NCI-H1930 (cell line): ENCODE results near the gene VPS54.

ENCODE experiments used
- DNase-seq, 2 experiments: peaks; one replicate each; lab custom pipeline; 2025; lab: John Stamatoyannopoulos, UW

The VPS54 gene

GRCh38 chr2:63926815-63927214, 92.4 kb downstream of the VPS54 start:
- DNase-seq: no peak

- no peak for DNase-seq
These were observed 104.9 kb downstream of the VPS54 start for GRCh38 chr2:63914311-63914710.

GRCh38 chr2:63903003-63903402, 116.2 kb downstream of the VPS54 start:
- DNase-seq: no peak

GRCh38 chr2:63902149-63902548, 117.1 kb downstream of the VPS54 start:
- DNase-seq: no peak

GRCh38 chr2:63899639-63900038, 119.6 kb downstream of the VPS54 start:
- no peak for DNase-seq

GRCh38 chr2:63898839-63899238, 120.4 kb downstream of the VPS54 start:
- DNase-seq: no peak

GRCh38 chr2:63894167-63894566, 125.1 kb downstream of the VPS54 start:
- DNase-seq: no peak

GRCh38 chr2:63893163-63893562, 126.1 kb downstream of the VPS54 start:
- no peak for DNase-seq

GRCh38 chr2:63891488-63892030, 127.7 kb downstream of the VPS54 start:
- DNase-seq: no peak

- DNase-seq: no peak
These were observed 128.6 kb downstream of the VPS54 start for GRCh38 chr2:63890678-63891077.

- peak; percentile 11 to 24 for DNase-seq
These were observed 130.5 kb downstream of the VPS54 start for GRCh38 chr2:63888490-63889402.

GRCh38 chr2:63888053-63888452, 131.2 kb downstream of the VPS54 start:
- no peak for DNase-seq

- DNase-seq: no peak
These were observed 132.8 kb downstream of the VPS54 start for GRCh38 chr2:63886445-63886844.

- DNase-seq: no peak
These were observed 136.7 kb downstream of the VPS54 start for GRCh38 chr2:63882395-63883105.

GRCh38 chr2:63881205-63881604, 138.0 kb downstream of the VPS54 start:
- DNase-seq: no peak

GRCh38 chr2:63880625-63881024, 138.6 kb downstream of the VPS54 start:
- no peak for DNase-seq

- DNase-seq: no peak
These were observed 139.3 kb downstream of the VPS54 start for GRCh38 chr2:63879876-63880433.

- no peak for DNase-seq
These were observed 140.7 kb downstream of the VPS54 start for GRCh38 chr2:63878486-63878885.

- no peak for DNase-seq
These were observed 142.9 kb downstream of the VPS54 start for GRCh38 chr2:63876311-63876710.

GRCh38 chr2:63875559-63876245, 143.5 kb downstream of the VPS54 start:
- no peak for DNase-seq

- no peak for DNase-seq
These were observed 144.1 kb downstream of the VPS54 start for GRCh38 chr2:63875131-63875527.
